Uterus (tissue), 4 donors: ENCODE measurements around the gene CCL17. TPM values are rescaled to one million over a fixed set of nuclear protein-coding genes. Genes with fewer than 3 reads are reported as not detected.
A peak's percentile ranks its signal among the peaks of the same experiment; 100 is the strongest.
"Not testable (repeated sequence)": the region's sequence is repeated elsewhere in the genome, so short reads cannot be mapped to it uniquely, and the experiment has no call there.

Experiments used
- DNase-seq, 2 donors: peaks; one replicate each; pipeline ENCODE4 v3.0.0-alpha.2; 2019 to 2020
- H3K27ac ChIP-seq, 2 donors: fragments of 200-600 bp; sonication (generic); 1 replicate in 1 of 2; 2 replicates in 1 of 2; pipeline ENCODE4 v1.5.1; 2016 to 2018
- H3K27me3 ChIP-seq, 2 donors: fragments of 200-600 bp; sonication (generic); one replicate each; pipeline ENCODE4 v1.5.1; 2018 to 2019; ENCODE audit warnings: control low read depth in 1 of 2
- H3K36me3 ChIP-seq, 2 donors: fragments of 200-600 bp; sonication (generic); one replicate each; pipeline ENCODE4 v1.5.1; 2019; ENCODE audit warnings: control low read depth in 1 of 2
- H3K4me1 ChIP-seq, 2 donors: fragments of 200-600 bp; sonication (generic); one replicate each; pipeline ENCODE4 v1.5.1; 2018 to 2019; ENCODE audit warnings: control low read depth in 1 of 2
- H3K4me3 ChIP-seq, 2 donors: fragments of 200-600 bp; sonication (generic); 1 replicate in 1 of 2; 2 replicates in 1 of 2; pipeline ENCODE4 v1.5.1; 2018 to 2019; ENCODE audit warnings: mild to moderate bottlenecking in 1 of 2
- H3K9me3 ChIP-seq, 2 donors: fragments of 200-600 bp; sonication (generic); one replicate each; pipeline ENCODE4 v1.5.1; 2019; ENCODE audit warnings: control low read depth in 1 of 2
- POLR2A ChIP-seq, 2 donors: fragments of 450-650 bp; IDR thresholded peaks; one replicate each; pipeline ENCODE4 v1.6.1; 2016; ENCODE audit warnings: antibody characterized with exemption in 2 of 2, mild to moderate bottlenecking in 1 of 2, moderate library complexity in 1 of 2
- intact Hi-C: fragments of 100-400 bp; cut with DNase I; formaldehyde crosslinking; loops from one replicate; pipeline ENCODE4 v1.15.1; 2023; ENCODE audit warnings: low total_unique reads
- total RNA-seq, 4 donors: library from RNA; depleted of rRNA in 3 of 4; stranded (reverse); fragments of >200 nt in 3 of 4; gene quantifications; one replicate each; pipeline versions ENCODE4 v1.1.0 to v1.2.4, GENCODE V29; 2014 to 2023
- TF ChIP-seq, protein P1 (sequence below), 4 experiments: fragments of 200-600 bp in 2 of 4; fragments of 450-650 bp in 2 of 4; sonication (generic) in 2 of 4; IDR thresholded peaks; one replicate each; pipeline ENCODE4 v1.5.1; 2016 to 2019; ENCODE audit warnings: antibody characterized with exemption in 4 of 4, mild to moderate bottlenecking in 2 of 4, moderate library complexity in 1 of 4
- donor health status: DM: yes; HTN: yes; CAD: no.

The CCL17 gene
- total RNA-seq, 4 donors from 2014 or later, result not detected

DNA sequence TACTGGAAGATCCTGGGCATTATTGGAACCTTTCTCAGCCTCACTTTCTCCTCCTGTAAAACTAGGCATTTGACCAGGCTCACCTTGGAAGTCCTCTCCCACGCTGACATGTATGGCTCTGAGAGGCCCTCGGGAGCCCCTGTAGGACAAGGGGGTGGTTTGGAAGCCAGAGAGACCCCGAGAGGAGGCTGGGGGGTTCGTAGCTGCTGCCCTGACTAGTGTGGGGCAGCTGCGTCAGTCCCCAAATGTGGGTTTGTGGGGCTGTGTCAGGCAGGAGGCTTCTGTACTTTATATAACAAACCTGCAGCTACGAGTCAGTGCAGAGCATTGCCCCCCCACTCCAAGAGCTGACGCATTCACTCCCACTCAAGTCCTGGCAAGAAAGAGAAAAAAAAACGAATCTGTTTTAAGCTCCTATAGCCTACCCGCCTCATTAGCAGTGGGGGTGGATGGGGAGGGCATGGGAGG is 30.5 kb upstream of the CCL17 start:
- Histone ChIP-seq H3K4me1 (peaks cover 0 to 9% of the 10 kb centered on the region in 2 donors), H3K9me3 (no peaks in the 10 kb centered on the region), H3K36me3 (no peaks in the 10 kb centered on the region), H3K27me3 (no peaks in the 10 kb centered on the region), H3K27ac (peak overlapping the region; percentile 71 to 81), H3K4me3 (peak overlapping the region; percentile 37 to 38)
- intact Hi-C loops, result no loop called here
- no peak for TF ChIP-seq POLR2A (IDR thresholded peaks at IDR 0.05)
- TF ChIP-seq, protein P1, sequence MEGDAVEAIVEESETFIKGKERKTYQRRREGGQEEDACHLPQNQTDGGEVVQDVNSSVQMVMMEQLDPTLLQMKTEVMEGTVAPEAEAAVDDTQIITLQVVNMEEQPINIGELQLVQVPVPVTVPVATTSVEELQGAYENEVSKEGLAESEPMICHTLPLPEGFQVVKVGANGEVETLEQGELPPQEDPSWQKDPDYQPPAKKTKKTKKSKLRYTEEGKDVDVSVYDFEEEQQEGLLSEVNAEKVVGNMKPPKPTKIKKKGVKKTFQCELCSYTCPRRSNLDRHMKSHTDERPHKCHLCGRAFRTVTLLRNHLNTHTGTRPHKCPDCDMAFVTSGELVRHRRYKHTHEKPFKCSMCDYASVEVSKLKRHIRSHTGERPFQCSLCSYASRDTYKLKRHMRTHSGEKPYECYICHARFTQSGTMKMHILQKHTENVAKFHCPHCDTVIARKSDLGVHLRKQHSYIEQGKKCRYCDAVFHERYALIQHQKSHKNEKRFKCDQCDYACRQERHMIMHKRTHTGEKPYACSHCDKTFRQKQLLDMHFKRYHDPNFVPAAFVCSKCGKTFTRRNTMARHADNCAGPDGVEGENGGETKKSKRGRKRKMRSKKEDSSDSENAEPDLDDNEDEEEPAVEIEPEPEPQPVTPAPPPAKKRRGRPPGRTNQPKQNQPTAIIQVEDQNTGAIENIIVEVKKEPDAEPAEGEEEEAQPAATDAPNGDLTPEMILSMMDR (IDR thresholded peaks at IDR 0.05), result no peak
- DNase-seq, result peak; percentile 54 to 60

- H3K4me3 ChIP-seq, H3K9me3 ChIP-seq, H3K36me3 ChIP-seq, DNase-seq, intact Hi-C loops, H3K4me1 ChIP-seq, H3K27me3 ChIP-seq: not testable (repeated sequence)
- H3K27ac ChIP-seq, result peak overlapping the region in 1 of 2 donors; percentile 71
These were observed 29.6 kb upstream of the CCL17 start for GRCh38 chr16:57374925-57375465.

DNA sequence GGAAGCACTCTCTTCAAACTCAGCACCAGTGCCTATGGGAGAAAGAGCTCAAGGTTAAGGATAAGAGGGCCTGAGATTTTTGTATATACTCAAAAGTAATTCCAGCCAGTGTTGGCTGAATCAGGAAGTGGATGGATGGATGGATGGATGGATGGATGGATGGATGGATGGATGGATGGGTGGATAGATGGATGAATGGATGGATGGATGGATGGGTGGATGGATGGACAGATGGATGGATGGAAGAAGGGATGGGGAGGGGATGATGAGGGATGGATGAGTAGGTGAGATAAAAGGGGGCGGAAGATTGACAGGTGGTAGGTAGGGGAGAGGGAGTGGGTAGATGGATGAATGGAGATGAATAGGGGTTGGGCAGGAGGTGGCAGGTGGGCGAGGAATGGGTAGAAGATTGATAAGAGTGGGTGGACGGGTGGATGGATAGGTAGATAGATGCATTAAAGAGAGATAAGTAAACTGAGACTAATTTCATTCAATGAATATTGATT is 28.2 kb upstream of the CCL17 start:
- Histone ChIP-seq H3K9me3 (no peaks in the 10 kb centered on the region), H3K27ac (no peak overlapping the region), H3K4me3 (no peak overlapping the region), H3K4me1 (peaks cover 0 to 9% of the 10 kb centered on the region in 2 donors), H3K36me3 (no peaks in the 10 kb centered on the region), H3K27me3 (no peaks in the 10 kb centered on the region)
- intact Hi-C loops, result no loop called here
- TF ChIP-seq, protein P1 (IDR thresholded peaks at IDR 0.05), result no peak
- no peak for TF ChIP-seq POLR2A (IDR thresholded peaks at IDR 0.05)
- no peak for DNase-seq

DNA sequence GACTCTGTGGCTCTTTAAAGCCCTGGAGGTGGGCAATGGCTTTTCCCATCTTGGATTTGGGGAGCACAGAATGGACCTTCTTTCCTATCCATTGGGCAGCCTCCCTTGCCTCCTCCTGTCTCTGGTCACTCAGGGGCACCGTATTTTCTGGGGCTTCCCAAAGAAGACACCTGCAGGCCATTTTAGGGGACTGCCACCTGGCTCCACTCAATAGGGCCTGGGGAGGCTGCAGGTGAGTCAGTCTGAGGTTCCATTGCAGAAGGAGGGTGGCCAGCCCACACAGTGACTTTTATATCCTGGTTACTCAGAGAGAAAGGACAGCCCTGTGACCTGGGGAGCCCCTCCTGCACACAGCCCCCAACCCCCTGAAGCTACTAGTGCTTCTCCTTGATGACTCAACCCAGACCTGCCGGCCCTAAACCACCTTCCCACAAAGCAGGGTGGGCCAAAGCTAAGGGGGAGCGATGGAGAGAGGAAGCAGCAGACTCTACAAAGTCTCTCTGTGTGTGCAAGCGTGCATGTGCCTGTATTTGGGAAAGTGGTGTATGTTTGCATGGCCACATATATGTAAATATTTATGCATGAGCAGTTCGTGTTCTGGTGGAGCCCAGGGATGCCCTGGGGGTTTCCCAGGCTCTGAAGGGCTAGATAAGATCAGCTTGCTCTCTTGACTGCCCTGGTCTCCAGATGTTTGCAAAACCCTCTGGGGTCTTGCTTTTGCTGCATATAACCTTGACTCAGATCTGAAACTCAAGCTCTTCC is 27.3 kb upstream of the CCL17 start:
- H3K4me1 ChIP-seq, result peaks cover 0 to 9% of the 10 kb centered on the region in 2 donors
- H3K36me3 ChIP-seq, result no peaks in the 10 kb centered on the region
- DNase-seq, result no peak
- H3K9me3 ChIP-seq, result no peaks in the 10 kb centered on the region
- no peaks in the 10 kb centered on the region for H3K27me3 ChIP-seq
- no peak overlapping the region for H3K27ac ChIP-seq
- no peak overlapping the region for H3K4me3 ChIP-seq
- intact Hi-C loops, result no loop called here
- TF ChIP-seq POLR2A (IDR thresholded peaks at IDR 0.05), result no peak
- TF ChIP-seq, protein P1 (IDR thresholded peaks at IDR 0.05), result no peak

DNA sequence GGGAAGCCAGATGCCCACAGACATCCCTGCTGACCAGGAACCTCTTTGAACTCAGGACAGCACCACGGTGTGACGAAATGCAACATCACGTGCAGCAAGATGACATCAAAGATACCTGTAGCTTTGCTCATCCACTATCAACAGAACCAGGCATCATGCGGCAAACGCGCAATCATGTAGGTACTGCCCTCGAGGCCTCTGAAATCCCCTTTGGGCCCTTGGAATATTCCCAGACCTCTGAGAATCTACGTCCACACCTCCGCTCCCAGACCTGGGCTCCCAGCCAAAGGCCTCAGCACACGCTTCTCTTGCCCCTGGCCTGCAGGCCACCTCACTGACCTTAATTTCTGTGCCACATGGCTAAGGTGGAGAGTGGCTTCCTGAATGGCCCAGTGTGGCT is 25.0 kb upstream of the CCL17 start:
- no peak for DNase-seq
- Histone ChIP-seq H3K4me1 (no peaks in the 10 kb centered on the region), H3K36me3 (no peaks in the 10 kb centered on the region), H3K9me3 (no peaks in the 10 kb centered on the region), H3K4me3 (no peak overlapping the region), H3K27ac (no peak overlapping the region), H3K27me3 (no peaks in the 10 kb centered on the region)
- intact Hi-C loops, result no loop called here
- TF ChIP-seq, protein P1 (IDR thresholded peaks at IDR 0.05), result no peak
- no peak for TF ChIP-seq POLR2A (IDR thresholded peaks at IDR 0.05)
